ENCODE results near the gene ITPR2. TPM values are rescaled to one million over a fixed set of nuclear protein-coding genes. Genes with fewer than 3 reads are reported as not detected.

Gene ITPR2
- total and polyA plus RNA-seq, 2 of the 13 experiments (the other 11 are each of a cell fraction or from before 2014, with no cell fraction given), result 31.9 to 81.9 TPM

DNA sequence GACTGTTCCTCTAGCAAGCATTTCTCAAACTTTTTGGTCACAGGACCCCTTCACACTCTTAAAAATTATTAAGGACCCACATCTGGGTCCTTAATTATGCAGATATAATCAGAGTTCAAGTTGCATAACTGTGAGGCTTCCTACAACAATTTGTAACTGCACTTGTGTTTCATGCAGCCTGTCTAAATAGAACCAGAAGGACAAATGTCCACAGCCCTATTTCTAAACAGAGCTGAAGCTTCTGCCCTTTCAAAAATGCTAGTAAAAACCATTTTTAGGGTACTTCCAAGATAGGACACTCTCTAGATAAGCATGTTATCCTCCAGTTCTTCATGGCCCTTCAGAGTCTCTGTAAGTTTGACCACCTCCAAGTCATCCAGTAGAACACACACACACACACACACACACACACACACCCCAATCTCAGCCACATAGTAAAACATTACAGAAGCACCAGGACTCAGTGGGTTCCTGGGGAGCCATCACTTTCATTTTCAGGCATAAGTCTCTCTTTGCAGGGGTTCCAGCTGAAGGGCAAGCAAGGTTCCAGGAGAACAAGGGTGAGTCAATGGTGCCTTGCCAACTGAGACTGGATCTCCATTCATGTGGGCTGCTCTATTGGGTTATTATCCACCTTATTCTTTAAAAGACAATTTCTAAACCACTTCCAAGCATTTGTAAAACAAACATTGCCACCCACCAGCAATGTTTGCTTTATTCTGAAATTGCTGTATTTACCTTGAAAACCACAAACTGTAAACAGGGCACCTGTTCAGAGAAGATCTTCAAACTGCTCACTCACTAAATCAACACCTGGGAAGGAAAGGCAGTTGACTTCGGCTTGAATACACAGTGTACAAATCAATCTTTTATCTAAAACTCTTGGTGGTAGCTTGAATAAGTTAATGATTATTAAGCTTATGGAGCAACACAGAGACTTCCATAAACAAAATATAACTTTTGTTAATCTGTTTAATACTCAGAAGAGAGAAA is 64.1 kb downstream of the ITPR2 start (continued):
- TF ChIP-seq, protein P1, sequence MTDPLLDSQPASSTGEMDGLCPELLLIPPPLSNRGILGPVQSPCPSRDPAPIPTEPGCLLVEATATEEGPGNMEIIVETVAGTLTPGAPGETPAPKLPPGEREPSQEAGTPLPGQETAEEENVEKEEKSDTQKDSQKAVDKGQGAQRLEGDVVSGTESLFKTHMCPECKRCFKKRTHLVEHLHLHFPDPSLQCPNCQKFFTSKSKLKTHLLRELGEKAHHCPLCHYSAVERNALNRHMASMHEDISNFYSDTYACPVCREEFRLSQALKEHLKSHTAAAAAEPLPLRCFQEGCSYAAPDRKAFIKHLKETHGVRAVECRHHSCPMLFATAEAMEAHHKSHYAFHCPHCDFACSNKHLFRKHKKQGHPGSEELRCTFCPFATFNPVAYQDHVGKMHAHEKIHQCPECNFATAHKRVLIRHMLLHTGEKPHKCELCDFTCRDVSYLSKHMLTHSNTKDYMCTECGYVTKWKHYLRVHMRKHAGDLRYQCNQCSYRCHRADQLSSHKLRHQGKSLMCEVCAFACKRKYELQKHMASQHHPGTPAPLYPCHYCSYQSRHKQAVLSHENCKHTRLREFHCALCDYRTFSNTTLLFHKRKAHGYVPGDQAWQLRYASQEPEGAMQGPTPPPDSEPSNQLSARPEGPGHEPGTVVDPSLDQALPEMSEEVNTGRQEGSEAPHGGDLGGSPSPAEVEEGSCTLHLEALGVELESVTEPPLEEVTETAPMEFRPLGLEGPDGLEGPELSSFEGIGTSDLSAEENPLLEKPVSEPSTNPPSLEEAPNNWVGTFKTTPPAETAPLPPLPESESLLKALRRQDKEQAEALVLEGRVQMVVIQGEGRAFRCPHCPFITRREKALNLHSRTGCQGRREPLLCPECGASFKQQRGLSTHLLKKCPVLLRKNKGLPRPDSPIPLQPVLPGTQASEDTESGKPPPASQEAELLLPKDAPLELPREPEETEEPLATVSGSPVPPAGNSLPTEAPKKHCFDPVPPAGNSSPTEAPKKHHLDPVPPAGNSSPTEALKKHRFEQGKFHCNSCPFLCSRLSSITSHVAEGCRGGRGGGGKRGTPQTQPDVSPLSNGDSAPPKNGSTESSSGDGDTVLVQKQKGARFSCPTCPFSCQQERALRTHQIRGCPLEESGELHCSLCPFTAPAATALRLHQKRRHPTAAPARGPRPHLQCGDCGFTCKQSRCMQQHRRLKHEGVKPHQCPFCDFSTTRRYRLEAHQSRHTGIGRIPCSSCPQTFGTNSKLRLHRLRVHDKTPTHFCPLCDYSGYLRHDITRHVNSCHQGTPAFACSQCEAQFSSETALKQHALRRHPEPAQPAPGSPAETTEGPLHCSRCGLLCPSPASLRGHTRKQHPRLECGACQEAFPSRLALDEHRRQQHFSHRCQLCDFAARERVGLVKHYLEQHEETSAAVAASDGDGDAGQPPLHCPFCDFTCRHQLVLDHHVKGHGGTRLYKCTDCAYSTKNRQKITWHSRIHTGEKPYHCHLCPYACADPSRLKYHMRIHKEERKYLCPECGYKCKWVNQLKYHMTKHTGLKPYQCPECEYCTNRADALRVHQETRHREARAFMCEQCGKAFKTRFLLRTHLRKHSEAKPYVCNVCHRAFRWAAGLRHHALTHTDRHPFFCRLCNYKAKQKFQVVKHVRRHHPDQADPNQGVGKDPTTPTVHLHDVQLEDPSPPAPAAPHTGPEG (CRISPR knock-in tag; IDR thresholded peaks at IDR 0.05), result no peak
- no peak for TF ChIP-seq RBFOX2 (IDR thresholded peaks at IDR 0.05; ENCODE audit: low read depth, low read length)
- TF ChIP-seq SRY (CRISPR knock-in tag; IDR thresholded peaks at IDR 0.05), result no peak; the same call in 1 of the 2 replicates
- TF ChIP-seq, protein P2, sequence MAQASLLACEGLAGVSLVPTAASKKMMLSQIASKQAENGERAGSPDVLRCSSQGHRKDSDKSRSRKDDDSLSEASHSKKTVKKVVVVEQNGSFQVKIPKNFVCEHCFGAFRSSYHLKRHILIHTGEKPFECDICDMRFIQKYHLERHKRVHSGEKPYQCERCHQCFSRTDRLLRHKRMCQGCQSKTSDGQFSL (CRISPR knock-in tag; IDR thresholded peaks at IDR 0.05), result no peak
- TF ChIP-seq ETV5 (CRISPR knock-in tag; IDR thresholded peaks at IDR 0.05; ENCODE audit: borderline replicate concordance), result peak; percentile 91
- no peak for TF ChIP-seq KDM5B (CRISPR knock-in tag; IDR thresholded peaks at IDR 0.05; ENCODE audit: borderline replicate concordance)
- no peak for TF ChIP-seq ZNF121 (CRISPR knock-in tag; IDR thresholded peaks at IDR 0.05)
- peak; percentile 90 for TF ChIP-seq TEAD3 (CRISPR knock-in tag; optimal IDR thresholded peaks at IDR 0.05; ENCODE audit: borderline replicate concordance)
- peak; percentile 39; the same call in 1 of the 2 replicates for TF ChIP-seq PHF8 (CRISPR knock-in tag; IDR thresholded peaks at IDR 0.05)
- no peak for TF ChIP-seq JDP2 (CRISPR knock-in tag; IDR thresholded peaks at IDR 0.05; ENCODE audit: borderline replicate concordance)
- no peak for TF ChIP-seq ZNF780A (CRISPR knock-in tag; IDR thresholded peaks at IDR 0.05)
- TF ChIP-seq ZNF256 (CRISPR knock-in tag; conservative IDR thresholded peaks at IDR 0.05), result no peak
- no peak for TF ChIP-seq ZNF326 (CRISPR knock-in tag; IDR thresholded peaks at IDR 0.05; ENCODE audit: borderline replicate concordance)
- no peak for TF ChIP-seq HNRNPK (IDR thresholded peaks at IDR 0.05; ENCODE audit: low read depth, low read length, poor library complexity, severe bottlenecking)
- TF ChIP-seq, protein P3, sequence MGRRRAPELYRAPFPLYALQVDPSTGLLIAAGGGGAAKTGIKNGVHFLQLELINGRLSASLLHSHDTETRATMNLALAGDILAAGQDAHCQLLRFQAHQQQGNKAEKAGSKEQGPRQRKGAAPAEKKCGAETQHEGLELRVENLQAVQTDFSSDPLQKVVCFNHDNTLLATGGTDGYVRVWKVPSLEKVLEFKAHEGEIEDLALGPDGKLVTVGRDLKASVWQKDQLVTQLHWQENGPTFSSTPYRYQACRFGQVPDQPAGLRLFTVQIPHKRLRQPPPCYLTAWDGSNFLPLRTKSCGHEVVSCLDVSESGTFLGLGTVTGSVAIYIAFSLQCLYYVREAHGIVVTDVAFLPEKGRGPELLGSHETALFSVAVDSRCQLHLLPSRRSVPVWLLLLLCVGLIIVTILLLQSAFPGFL (CRISPR knock-in tag; IDR thresholded peaks at IDR 0.05), result no peak
- no peak for TF ChIP-seq ZNF672 (CRISPR knock-in tag; IDR thresholded peaks at IDR 0.05)
- no peak for TF ChIP-seq LCORL (IDR thresholded peaks at IDR 0.05)
- TF ChIP-seq LCORL (CRISPR knock-in tag; IDR thresholded peaks at IDR 0.05), result peak; percentile 67
- no peak for TF ChIP-seq ZNF678 (CRISPR knock-in tag; IDR thresholded peaks at IDR 0.05)
- no peak for TF ChIP-seq HOXA9 (CRISPR knock-in tag; IDR thresholded peaks at IDR 0.05; ENCODE audit: borderline replicate concordance)
- no peak for TF ChIP-seq MYC (CRISPR knock-in tag; IDR thresholded peaks at IDR 0.05; ENCODE audit: borderline replicate concordance)
- TF ChIP-seq, protein P4, sequence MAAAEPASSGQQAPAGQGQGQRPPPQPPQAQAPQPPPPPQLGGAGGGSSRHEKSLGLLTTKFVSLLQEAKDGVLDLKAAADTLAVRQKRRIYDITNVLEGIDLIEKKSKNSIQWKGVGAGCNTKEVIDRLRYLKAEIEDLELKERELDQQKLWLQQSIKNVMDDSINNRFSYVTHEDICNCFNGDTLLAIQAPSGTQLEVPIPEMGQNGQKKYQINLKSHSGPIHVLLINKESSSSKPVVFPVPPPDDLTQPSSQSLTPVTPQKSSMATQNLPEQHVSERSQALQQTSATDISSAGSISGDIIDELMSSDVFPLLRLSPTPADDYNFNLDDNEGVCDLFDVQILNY (CRISPR knock-in tag; conservative IDR thresholded peaks at IDR 0.05), result no peak
